SU-DHL-6 (cell line): Measurements from ENCODE around the gene SMAD6.

ENCODE experiments used
- CTCF ChIP-seq: fragments of 200-600 bp; sonication (generic); IDR thresholded peaks from one replicate; pipeline ENCODE4 v1.5.1; 2017; ENCODE audit warnings: antibody characterized with exemption, mild to moderate bottlenecking, low read length, moderate library complexity; ENCODE audit not compliant: insufficient read depth, poor library complexity, severe bottlenecking
- EZH2phosphoT487 ChIP-seq: fragments of 200-600 bp; sonication (generic), shearing (Covaris generic); conservative IDR thresholded peaks from 2 replicates; pipeline ENCODE4 v1.6.1; 2018; ENCODE audit warnings: mild to moderate bottlenecking, antibody characterized with exemption, low read length, moderate library complexity, mixed read lengths

- TF ChIP-seq CTCF (no peak), EZH2phosphoT487 (no peak)
Observed at GRCh38 chr15:66820481-66821176, 118.6 kb downstream of the SMAD6 start.
